Endothelial cell of coronary artery (primary cell): Measurements from ENCODE around the gene TRIAP1. TPM values are rescaled to one million over a fixed set of nuclear protein-coding genes. Genes with fewer than 3 reads are reported as not detected.

Experiments used
- total RNA-seq: library from RNA; depleted of rRNA; stranded (reverse); fragments of >200 nt; gene quantifications from 2 replicates; pipeline ENCODE4 v1.2.3, GENCODE V29; 2014

Gene TRIAP1
- total RNA-seq: 30.2 and 48.4 TPM in 2 replicates

DNA sequence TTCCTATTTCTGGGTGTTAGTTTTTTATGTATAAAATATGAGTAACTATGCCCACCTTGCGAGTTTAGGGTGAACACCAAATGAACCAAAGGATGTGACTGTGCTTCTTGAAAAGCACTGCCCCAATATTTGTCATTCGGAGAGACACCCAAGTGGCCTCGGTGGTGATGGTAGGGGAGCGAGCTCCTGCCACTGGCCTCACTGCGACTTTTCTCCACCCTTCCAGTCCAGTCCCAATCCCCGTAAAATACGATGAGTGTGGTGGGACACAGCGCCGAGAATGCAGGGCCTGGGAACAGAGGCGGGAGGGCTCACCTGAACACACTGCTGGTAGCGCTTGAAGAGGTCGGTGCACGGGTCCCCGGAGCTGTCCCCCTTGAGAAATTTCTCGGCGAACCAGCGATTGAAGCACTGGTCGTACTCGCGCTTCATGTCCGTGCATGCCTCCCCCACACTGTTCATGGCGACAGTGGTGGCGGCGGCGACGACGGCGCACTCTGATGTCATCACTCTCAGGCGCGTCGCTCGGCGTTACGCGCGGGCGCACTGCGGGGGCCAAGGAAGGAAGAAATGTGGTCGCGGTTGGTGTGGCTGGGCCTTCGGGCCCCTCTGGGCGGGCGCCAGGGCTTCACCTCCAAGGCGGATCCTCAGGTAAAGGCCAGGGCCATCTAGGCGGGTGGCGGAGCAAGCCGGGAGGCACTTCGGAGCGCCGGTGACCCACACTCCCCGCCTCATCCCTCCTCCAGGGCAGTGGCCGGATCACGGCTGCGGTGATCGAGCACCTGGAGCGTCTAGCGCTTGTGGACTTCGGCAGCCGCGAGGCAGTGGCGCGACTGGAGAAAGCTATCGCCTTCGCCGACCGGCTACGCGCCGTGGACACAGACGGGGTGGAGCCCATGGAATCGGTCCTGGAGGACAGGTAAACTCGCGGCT lies at the start of gene TRIAP1, which contains the start of gene GATC:
Gene TRIAP1 (minus strand): TSS at position 474 of the 933 bp plus-strand sequence. CDS start 12 bp downstream, at position 462.
Gene GATC (plus strand): TSS at position 534 of the 933 bp plus-strand sequence. CDS start 37 bp downstream, at position 571.

DNA sequence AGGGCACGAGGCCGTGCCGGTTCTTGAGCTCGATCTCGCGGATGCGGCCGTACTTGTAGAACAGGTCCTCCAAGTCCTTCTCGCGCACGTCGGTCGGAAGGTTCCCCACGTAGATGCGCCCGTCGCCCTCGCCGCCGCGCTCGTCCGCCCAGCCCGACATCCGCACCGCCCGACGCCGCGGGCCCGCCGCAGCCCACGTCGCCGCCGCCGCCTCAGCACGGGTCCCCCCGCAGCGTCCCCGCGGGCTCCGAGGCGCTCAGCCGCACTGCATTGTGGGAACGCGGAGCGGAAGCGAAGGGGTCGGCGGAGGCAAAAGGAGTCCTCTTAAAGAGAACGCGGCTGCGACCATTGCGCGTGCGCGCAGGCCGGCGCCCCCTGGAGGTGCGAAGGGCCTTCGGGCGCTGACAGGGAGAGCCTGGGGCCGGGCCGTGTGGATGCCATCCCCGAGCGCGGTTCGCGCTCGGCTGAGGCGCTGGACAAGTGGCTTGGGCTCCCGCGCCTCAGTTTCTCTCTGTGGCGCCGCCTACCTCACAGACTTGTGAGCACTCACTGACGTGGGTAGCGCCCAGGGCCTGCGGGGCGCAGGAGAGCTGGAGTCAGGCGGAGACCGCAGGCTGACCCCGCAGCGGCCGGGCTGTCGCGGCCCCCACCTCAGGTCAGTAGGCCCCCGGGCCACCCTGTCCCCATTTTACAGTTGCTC lies 23.4 kb upstream of the TRIAP1 start, which contains the start of gene SRSF9:
Gene SRSF9 (minus strand): TSS at position 299 of the 700 bp plus-strand sequence. CDS start 139 bp downstream, at position 160.

GRCh38 chr12:120437735-120438494 lies 8.3 kb downstream of the TRIAP1 start, which contains the start of gene COX6A1:
TSS of gene COX6A1 (plus strand) at chr12:120438113. CDS start at chr12:120438127, 14 bp downstream.

Other genes starting within 250 kb of the TRIAP1 start
- 3,482 and 3,635 TPM in 2 replicates for gene RPLP0, start 245.3 kb downstream of the TRIAP1 start, total RNA-seq
- gene PXN, start 180.7 kb downstream of the TRIAP1 start, total RNA-seq: 50.7 and 66.5 TPM in 2 replicates
- 157 and 735 TPM in 2 replicates for gene RNU4-2, start 154.5 kb downstream of the TRIAP1 start, total RNA-seq
- gene RNU4-1, start 153.1 kb downstream of the TRIAP1 start, total RNA-seq: 118 and 465 TPM in 2 replicates
- 1.3 TPM in 2 replicates for gene SIRT4, start 144.1 kb downstream of the TRIAP1 start, total RNA-seq
- gene PLA2G1B, start 118.6 kb downstream of the TRIAP1 start, total RNA-seq: not detected in 2 replicates
- gene MSI1, start 77.2 kb downstream of the TRIAP1 start, total RNA-seq: not detected in 2 replicates
- gene COX6A1, start 8.3 kb downstream of the TRIAP1 start, total RNA-seq: 523 and 539 TPM in 2 replicates
- 14.4 and 18.1 TPM in 2 replicates for gene GATC, start 60 bp upstream of the TRIAP1 start, total RNA-seq
- 233 and 273 TPM in 2 replicates for gene SRSF9, start 23.4 kb upstream of the TRIAP1 start, total RNA-seq
- 314 and 337 TPM in 2 replicates for gene DYNLL1, start 49.7 kb upstream of the TRIAP1 start, total RNA-seq
- gene COQ5, start 82.8 kb upstream of the TRIAP1 start, total RNA-seq: 30.4 and 32.0 TPM in 2 replicates
- 128 and 163 TPM in 2 replicates for gene RNF10, start 88.0 kb upstream of the TRIAP1 start, total RNA-seq
- gene POP5, start 135.0 kb upstream of the TRIAP1 start, total RNA-seq: 26.4 and 45.3 TPM in 2 replicates
- gene CABP1, start 194.2 kb upstream of the TRIAP1 start, total RNA-seq: 0.09 and 0.19 TPM in 2 replicates
- 69.6 and 95.5 TPM in 2 replicates for gene MLEC, start 240.8 kb upstream of the TRIAP1 start, total RNA-seq